MCF 10A (cell line): ENCODE measurements around the gene CUL7. TPM values are rescaled to one million over a fixed set of nuclear protein-coding genes. Genes with fewer than 3 reads are reported as not detected.

Experiments
- BruUV-seq: library from RNA; stranded (reverse); fragments of 400-500 nt; replicated peaks from 2 replicates; lab custom pipeline; 2021; lab: Mats Ljungman, UMichigan
- CTCF ChIA-PET: fragments of 300-600 bp; sonication (Branson Sonifier 250); formaldehyde crosslinking; extraction: SDS; loops from one replicate; lab custom pipeline; 2021; ENCODE audit warnings: antibody characterized with exemption, inconsistent platforms; lab: Yijun Ruan, JAX
- POLR2A ChIA-PET: fragments of 300-600, 350-650 bp; sonication (Branson Sonifier 250); formaldehyde crosslinking; extraction: SDS; loops from one replicate; lab custom pipeline; 2020; ENCODE audit warnings: antibody characterized with exemption, inconsistent platforms; lab: Yijun Ruan, JAX
- DNase-seq: peaks from one replicate; pipeline ENCODE4 v3.0.0-alpha.2; 2018; ENCODE audit not compliant: unreplicated experiment
- H3K27ac Mint-ChIP-seq: one replicate; pipeline ENCODE4 v1.8.0; 2022; ENCODE audit warnings: mild to moderate bottlenecking, low read depth, mixed read lengths; ENCODE audit not compliant: unreplicated experiment
- H3K27me3 Mint-ChIP-seq: one replicate; pipeline ENCODE4 v1.8.0; 2022; ENCODE audit warnings: mixed read lengths; ENCODE audit not compliant: insufficient read depth, unreplicated experiment
- H3K36me3 Mint-ChIP-seq: one replicate; pipeline ENCODE4 v1.8.0; 2022; ENCODE audit warnings: mild to moderate bottlenecking, moderate library complexity, mixed read lengths; ENCODE audit not compliant: insufficient read depth, unreplicated experiment
- H3K4me1 Mint-ChIP-seq: one replicate; pipeline ENCODE4 v1.8.0; 2022; ENCODE audit warnings: mixed read lengths; ENCODE audit not compliant: insufficient read depth, unreplicated experiment
- H3K4me3 Mint-ChIP-seq: one replicate; pipeline ENCODE4 v1.8.0; 2022; ENCODE audit warnings: mild to moderate bottlenecking, moderate library complexity, mixed read lengths; ENCODE audit not compliant: unreplicated experiment
- H3K9me3 Mint-ChIP-seq: one replicate; pipeline ENCODE4 v1.8.0; 2022; ENCODE audit warnings: mixed read lengths; ENCODE audit not compliant: unreplicated experiment
- intact Hi-C: fragments of 100-400 bp; cut with micrococcal nuclease; formaldehyde crosslinking; loops from 2 replicates; pipeline ENCODE4 v1.14.1; 2022
- total RNA-seq: library from RNA; stranded (reverse); gene quantifications from 2 replicates; pipeline ENCODE4 v1.2.3, GENCODE V29; 2022
- TF ChIP-seq, protein P1 (sequence below): fragments of 200-600 bp; IDR thresholded peaks from one replicate; pipeline ENCODE4 v1.8.0; 2022; ENCODE audit warnings: antibody characterized with exemption, mild to moderate bottlenecking; ENCODE audit not compliant: unreplicated experiment

CUL7 gene
- total RNA-seq, 1 experiment from 2014 or later = 22.7 TPM

DNA sequence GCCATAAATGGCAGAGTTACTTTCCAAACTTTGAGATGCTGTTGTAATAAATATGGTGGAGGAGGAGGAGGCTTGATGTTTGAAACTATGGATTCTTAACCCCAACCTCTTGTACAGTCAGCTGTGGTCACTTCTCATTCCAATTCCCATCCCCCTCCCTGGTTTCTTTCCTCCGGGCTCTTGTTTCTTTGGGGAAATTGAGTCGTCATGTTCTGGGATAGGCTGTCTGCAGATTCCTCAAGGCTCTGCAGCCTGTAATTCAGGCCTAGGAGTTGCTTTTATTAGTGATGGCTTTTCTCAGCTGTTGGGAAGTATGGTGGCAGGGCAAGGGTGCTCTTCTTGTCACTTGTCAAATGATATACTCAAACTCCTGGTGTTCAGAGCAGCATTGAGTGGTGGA is 25.0 kb upstream of the CUL7 start:
- H3K27ac Mint-ChIP-seq = no peak overlapping the region

GRCh38 chr6:43077981-43078511 is 24.4 kb upstream of the CUL7 start:
- DNase-seq = no peak
- intact Hi-C loops = no loop called here
- no peaks in the 10 kb centered on the region for H3K9me3 Mint-ChIP-seq
- peaks cover 18% of the 10 kb centered on the region for H3K4me1 Mint-ChIP-seq
- CTCF ChIA-PET = interaction anchor here (0.7 to 1.7 kb wide), 5 partner anchors 11 to 107 kb away, joined by 3 to 23 read pairs (median 3); no protein-coding TSS in a partner anchor
- POLR2A ChIA-PET = interaction anchor here (0.7 to 4.4 kb wide), 9 partner anchors 11 to 241 kb away, joined by 3 to 60 read pairs (median 17); partner anchors contain the start of genes KLC4 and MRPL2
- peaks cover 11% of the 10 kb centered on the region for H3K36me3 Mint-ChIP-seq
- TF ChIP-seq, protein P1, sequence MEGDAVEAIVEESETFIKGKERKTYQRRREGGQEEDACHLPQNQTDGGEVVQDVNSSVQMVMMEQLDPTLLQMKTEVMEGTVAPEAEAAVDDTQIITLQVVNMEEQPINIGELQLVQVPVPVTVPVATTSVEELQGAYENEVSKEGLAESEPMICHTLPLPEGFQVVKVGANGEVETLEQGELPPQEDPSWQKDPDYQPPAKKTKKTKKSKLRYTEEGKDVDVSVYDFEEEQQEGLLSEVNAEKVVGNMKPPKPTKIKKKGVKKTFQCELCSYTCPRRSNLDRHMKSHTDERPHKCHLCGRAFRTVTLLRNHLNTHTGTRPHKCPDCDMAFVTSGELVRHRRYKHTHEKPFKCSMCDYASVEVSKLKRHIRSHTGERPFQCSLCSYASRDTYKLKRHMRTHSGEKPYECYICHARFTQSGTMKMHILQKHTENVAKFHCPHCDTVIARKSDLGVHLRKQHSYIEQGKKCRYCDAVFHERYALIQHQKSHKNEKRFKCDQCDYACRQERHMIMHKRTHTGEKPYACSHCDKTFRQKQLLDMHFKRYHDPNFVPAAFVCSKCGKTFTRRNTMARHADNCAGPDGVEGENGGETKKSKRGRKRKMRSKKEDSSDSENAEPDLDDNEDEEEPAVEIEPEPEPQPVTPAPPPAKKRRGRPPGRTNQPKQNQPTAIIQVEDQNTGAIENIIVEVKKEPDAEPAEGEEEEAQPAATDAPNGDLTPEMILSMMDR = no peak
- H3K27me3 Mint-ChIP-seq = no peaks in the 10 kb centered on the region
- peak overlapping the region; percentile 81 for H3K4me3 Mint-ChIP-seq
- peak overlapping the region; percentile 61 for H3K27ac Mint-ChIP-seq
- BruUV-seq = no TSS peak

More for the DNA sequence above, 25.0 kb upstream of the CUL7 start:
- H3K27me3 Mint-ChIP-seq = no peaks in the 10 kb centered on the region
- CTCF ChIA-PET = interaction anchor here (0.6 kb wide), 2 partner anchors 9 to 23 kb away, joined by 4 to 6 read pairs; no protein-coding TSS in a partner anchor
- no peaks in the 10 kb centered on the region for H3K9me3 Mint-ChIP-seq
- TF ChIP-seq, protein P1 = no peak
- intact Hi-C loops = no loop called here
- BruUV-seq = no TSS peak
- H3K36me3 Mint-ChIP-seq = peaks cover 5% of the 10 kb centered on the region
- H3K4me3 Mint-ChIP-seq = no peak overlapping the region
- POLR2A ChIA-PET = interaction anchor here (1.8 to 4.4 kb wide), 2 partner anchors 18 to 19 kb away, joined by 4 to 60 read pairs; partner anchors contain the start of genes KLC4 and MRPL2
- H3K4me1 Mint-ChIP-seq = peaks cover 18% of the 10 kb centered on the region
- no peak for DNase-seq

- DNase-seq = no peak
- TF ChIP-seq, protein P1 = no peak
- peaks cover 18% of the 10 kb centered on the region for H3K4me1 Mint-ChIP-seq
- ChIA-PET POLR2A (interaction anchor here (0.5 to 4.4 kb wide), 18 partner anchors 12 to 98 kb away, joined by 3 to 60 read pairs (median 9); partner anchors contain the start of genes CUL7, KLC4, KLHDC3 and MEA1), CTCF (interaction anchor here (0.5 to 1.7 kb wide), 12 partner anchors 9 to 1569 kb away, joined by 3 to 23 read pairs (median 3); no protein-coding TSS in a partner anchor)
- H3K4me3 Mint-ChIP-seq = peak overlapping the region; percentile 81
- H3K9me3 Mint-ChIP-seq = no peaks in the 10 kb centered on the region
- intact Hi-C loops = no loop called here
- no peaks in the 10 kb centered on the region for H3K27me3 Mint-ChIP-seq
- no TSS peak for BruUV-seq
- peaks cover 14% of the 10 kb centered on the region for H3K36me3 Mint-ChIP-seq
- H3K27ac Mint-ChIP-seq = peak overlapping the region; percentile 61
These were observed 23.7 kb upstream of the CUL7 start for GRCh38 chr6:43077333-43077809.
